ENCODE results near the gene SARNP. TPM values are rescaled to one million over a fixed set of nuclear protein-coding genes. Genes with fewer than 3 reads are reported as not detected.

Gene SARNP
- total and polyA plus RNA-seq, 9 of the 15 experiments (the other 6 are each of a cell fraction or from before 2014, with no cell fraction given) = 70.1 to 400 (median 198) TPM

GRCh38 chr12:55829967-55830600 is 12.6 kb upstream of the SARNP start (continued):
- TF ChIP-seq, protein P1, sequence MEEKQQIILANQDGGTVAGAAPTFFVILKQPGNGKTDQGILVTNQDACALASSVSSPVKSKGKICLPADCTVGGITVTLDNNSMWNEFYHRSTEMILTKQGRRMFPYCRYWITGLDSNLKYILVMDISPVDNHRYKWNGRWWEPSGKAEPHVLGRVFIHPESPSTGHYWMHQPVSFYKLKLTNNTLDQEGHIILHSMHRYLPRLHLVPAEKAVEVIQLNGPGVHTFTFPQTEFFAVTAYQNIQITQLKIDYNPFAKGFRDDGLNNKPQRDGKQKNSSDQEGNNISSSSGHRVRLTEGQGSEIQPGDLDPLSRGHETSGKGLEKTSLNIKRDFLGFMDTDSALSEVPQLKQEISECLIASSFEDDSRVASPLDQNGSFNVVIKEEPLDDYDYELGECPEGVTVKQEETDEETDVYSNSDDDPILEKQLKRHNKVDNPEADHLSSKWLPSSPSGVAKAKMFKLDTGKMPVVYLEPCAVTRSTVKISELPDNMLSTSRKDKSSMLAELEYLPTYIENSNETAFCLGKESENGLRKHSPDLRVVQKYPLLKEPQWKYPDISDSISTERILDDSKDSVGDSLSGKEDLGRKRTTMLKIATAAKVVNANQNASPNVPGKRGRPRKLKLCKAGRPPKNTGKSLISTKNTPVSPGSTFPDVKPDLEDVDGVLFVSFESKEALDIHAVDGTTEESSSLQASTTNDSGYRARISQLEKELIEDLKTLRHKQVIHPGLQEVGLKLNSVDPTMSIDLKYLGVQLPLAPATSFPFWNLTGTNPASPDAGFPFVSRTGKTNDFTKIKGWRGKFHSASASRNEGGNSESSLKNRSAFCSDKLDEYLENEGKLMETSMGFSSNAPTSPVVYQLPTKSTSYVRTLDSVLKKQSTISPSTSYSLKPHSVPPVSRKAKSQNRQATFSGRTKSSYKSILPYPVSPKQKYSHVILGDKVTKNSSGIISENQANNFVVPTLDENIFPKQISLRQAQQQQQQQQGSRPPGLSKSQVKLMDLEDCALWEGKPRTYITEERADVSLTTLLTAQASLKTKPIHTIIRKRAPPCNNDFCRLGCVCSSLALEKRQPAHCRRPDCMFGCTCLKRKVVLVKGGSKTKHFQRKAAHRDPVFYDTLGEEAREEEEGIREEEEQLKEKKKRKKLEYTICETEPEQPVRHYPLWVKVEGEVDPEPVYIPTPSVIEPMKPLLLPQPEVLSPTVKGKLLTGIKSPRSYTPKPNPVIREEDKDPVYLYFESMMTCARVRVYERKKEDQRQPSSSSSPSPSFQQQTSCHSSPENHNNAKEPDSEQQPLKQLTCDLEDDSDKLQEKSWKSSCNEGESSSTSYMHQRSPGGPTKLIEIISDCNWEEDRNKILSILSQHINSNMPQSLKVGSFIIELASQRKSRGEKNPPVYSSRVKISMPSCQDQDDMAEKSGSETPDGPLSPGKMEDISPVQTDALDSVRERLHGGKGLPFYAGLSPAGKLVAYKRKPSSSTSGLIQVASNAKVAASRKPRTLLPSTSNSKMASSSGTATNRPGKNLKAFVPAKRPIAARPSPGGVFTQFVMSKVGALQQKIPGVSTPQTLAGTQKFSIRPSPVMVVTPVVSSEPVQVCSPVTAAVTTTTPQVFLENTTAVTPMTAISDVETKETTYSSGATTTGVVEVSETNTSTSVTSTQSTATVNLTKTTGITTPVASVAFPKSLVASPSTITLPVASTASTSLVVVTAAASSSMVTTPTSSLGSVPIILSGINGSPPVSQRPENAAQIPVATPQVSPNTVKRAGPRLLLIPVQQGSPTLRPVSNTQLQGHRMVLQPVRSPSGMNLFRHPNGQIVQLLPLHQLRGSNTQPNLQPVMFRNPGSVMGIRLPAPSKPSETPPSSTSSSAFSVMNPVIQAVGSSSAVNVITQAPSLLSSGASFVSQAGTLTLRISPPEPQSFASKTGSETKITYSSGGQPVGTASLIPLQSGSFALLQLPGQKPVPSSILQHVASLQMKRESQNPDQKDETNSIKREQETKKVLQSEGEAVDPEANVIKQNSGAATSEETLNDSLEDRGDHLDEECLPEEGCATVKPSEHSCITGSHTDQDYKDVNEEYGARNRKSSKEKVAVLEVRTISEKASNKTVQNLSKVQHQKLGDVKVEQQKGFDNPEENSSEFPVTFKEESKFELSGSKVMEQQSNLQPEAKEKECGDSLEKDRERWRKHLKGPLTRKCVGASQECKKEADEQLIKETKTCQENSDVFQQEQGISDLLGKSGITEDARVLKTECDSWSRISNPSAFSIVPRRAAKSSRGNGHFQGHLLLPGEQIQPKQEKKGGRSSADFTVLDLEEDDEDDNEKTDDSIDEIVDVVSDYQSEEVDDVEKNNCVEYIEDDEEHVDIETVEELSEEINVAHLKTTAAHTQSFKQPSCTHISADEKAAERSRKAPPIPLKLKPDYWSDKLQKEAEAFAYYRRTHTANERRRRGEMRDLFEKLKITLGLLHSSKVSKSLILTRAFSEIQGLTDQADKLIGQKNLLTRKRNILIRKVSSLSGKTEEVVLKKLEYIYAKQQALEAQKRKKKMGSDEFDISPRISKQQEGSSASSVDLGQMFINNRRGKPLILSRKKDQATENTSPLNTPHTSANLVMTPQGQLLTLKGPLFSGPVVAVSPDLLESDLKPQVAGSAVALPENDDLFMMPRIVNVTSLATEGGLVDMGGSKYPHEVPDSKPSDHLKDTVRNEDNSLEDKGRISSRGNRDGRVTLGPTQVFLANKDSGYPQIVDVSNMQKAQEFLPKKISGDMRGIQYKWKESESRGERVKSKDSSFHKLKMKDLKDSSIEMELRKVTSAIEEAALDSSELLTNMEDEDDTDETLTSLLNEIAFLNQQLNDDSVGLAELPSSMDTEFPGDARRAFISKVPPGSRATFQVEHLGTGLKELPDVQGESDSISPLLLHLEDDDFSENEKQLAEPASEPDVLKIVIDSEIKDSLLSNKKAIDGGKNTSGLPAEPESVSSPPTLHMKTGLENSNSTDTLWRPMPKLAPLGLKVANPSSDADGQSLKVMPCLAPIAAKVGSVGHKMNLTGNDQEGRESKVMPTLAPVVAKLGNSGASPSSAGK (IDR thresholded peaks at IDR 0.05) = no peak
- TF ChIP-seq ZNF280B (CRISPR knock-in tag; IDR thresholded peaks at IDR 0.05) = no peak
- no peak for TF ChIP-seq TFAM (CRISPR knock-in tag; conservative IDR thresholded peaks at IDR 0.05)
- TF ChIP-seq, protein P2, sequence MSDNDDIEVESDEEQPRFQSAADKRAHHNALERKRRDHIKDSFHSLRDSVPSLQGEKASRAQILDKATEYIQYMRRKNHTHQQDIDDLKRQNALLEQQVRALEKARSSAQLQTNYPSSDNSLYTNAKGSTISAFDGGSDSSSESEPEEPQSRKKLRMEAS (CRISPR knock-in tag; IDR thresholded peaks at IDR 0.05) = no peak
- TF ChIP-seq FOXK2 (conservative IDR thresholded peaks at IDR 0.05 in 1 of 2, IDR thresholded peaks at IDR 0.05 in 1 of 2; ENCODE audit: low read depth in 2 of 2) = no peak
- TF ChIP-seq NR4A1 (CRISPR knock-in tag; IDR thresholded peaks at IDR 0.05) = no peak
- no peak for TF ChIP-seq NR4A1 (tag; IDR thresholded peaks at IDR 0.05)
- TF ChIP-seq CLOCK (CRISPR knock-in tag; IDR thresholded peaks at IDR 0.05; ENCODE audit: borderline replicate concordance) = no peak
- no peak; the same call in 1 of the 2 replicates for TF ChIP-seq HDAC2 (IDR thresholded peaks at IDR 0.05)

All from K562 (cell line).